B cell (primary cell): ENCODE data around the gene RHOBTB1.

Experiments
- EZH2 ChIP-seq: IDR thresholded peaks from 2 replicates; pipeline ENCODE4 v1.6.1; 2012; ENCODE audit warnings: borderline replicate concordance, low read depth, mild to moderate bottlenecking, moderate library complexity, low read length; ENCODE audit not compliant: insufficient read depth, poor library complexity, severe bottlenecking
- TF ChIP-seq, protein P1 (sequence below): fragments of 200-600 bp; IDR thresholded peaks from one replicate; pipeline ENCODE4 v1.8.0; 2022; ENCODE audit warnings: antibody characterized with exemption, mild to moderate bottlenecking

- TF ChIP-seq, protein P1, sequence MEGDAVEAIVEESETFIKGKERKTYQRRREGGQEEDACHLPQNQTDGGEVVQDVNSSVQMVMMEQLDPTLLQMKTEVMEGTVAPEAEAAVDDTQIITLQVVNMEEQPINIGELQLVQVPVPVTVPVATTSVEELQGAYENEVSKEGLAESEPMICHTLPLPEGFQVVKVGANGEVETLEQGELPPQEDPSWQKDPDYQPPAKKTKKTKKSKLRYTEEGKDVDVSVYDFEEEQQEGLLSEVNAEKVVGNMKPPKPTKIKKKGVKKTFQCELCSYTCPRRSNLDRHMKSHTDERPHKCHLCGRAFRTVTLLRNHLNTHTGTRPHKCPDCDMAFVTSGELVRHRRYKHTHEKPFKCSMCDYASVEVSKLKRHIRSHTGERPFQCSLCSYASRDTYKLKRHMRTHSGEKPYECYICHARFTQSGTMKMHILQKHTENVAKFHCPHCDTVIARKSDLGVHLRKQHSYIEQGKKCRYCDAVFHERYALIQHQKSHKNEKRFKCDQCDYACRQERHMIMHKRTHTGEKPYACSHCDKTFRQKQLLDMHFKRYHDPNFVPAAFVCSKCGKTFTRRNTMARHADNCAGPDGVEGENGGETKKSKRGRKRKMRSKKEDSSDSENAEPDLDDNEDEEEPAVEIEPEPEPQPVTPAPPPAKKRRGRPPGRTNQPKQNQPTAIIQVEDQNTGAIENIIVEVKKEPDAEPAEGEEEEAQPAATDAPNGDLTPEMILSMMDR, result no peak
- no peak for TF ChIP-seq EZH2
Observed at GRCh38 chr10:60980997-60981396, 37.0 kb upstream of the RHOBTB1 start.
